ENCODE measurements around the gene KLK14. TPM values are rescaled to one million over a fixed set of nuclear protein-coding genes. Genes with fewer than 3 reads are reported as not detected.

The KLK14 gene
- total RNA-seq, 1 donor from 2014 or later: not detected

- ATAC-seq (no peak), DNase-seq (no peak)
- intact Hi-C loops (cut with DNase I): no loop called here
- TF ChIP-seq CTCF (IDR thresholded peaks at IDR 0.05): no peak
- H3K27me3 ChIP-seq: peaks cover 30% of the 10 kb centered on the region
- no peak overlapping the region for H3K4me3 ChIP-seq
- no peaks in the 10 kb centered on the region for H3K9me3 ChIP-seq
- no peaks in the 10 kb centered on the region for H3K36me3 ChIP-seq
- no peak overlapping the region for H3K27ac ChIP-seq
- H3K4me1 ChIP-seq: no peaks in the 10 kb centered on the region
Measured at GRCh38 chr19:51059715-51060114, 23.0 kb downstream of the KLK14 start.

GRCh38 chr19:51055866-51056265 is 26.8 kb downstream of the KLK14 start:
- no peak for TF ChIP-seq CTCF (IDR thresholded peaks at IDR 0.05)
- no peaks in the 10 kb centered on the region for H3K36me3 ChIP-seq
- no peaks in the 10 kb centered on the region for H3K9me3 ChIP-seq
- intact Hi-C loops (cut with DNase I): no loop called here
- ATAC-seq (no peak), DNase-seq (no peak)
- H3K4me1 ChIP-seq: no peaks in the 10 kb centered on the region
- H3K27me3 ChIP-seq: peaks cover 19% of the 10 kb centered on the region
- no peak overlapping the region for H3K27ac ChIP-seq
- no peak overlapping the region for H3K4me3 ChIP-seq

- no peak overlapping the region for H3K27ac ChIP-seq
- H3K36me3 ChIP-seq: no peaks in the 10 kb centered on the region
- no peak for TF ChIP-seq CTCF (IDR thresholded peaks at IDR 0.05)
- H3K4me1 ChIP-seq: no peaks in the 10 kb centered on the region
- ATAC-seq (no peak), DNase-seq (no peak)
- H3K4me3 ChIP-seq: no peak overlapping the region
- peaks cover 11% of the 10 kb centered on the region for H3K27me3 ChIP-seq
- intact Hi-C loops (cut with DNase I): no loop called here
- no peaks in the 10 kb centered on the region for H3K9me3 ChIP-seq
Measured at GRCh38 chr19:51047031-51047335, 35.7 kb downstream of the KLK14 start.

- Histone ChIP-seq H3K27ac (no peak overlapping the region), H3K4me3 (no peak overlapping the region), H3K36me3 (no peaks in the 10 kb centered on the region), H3K4me1 (no peaks in the 10 kb centered on the region), H3K27me3 (peaks cover 11% of the 10 kb centered on the region), H3K9me3 (no peaks in the 10 kb centered on the region)
- intact Hi-C loops (cut with DNase I): no loop called here
- no peak for TF ChIP-seq CTCF (IDR thresholded peaks at IDR 0.05)
- ATAC-seq: no peak
- DNase-seq: no peak
Measured at GRCh38 chr19:51044327-51044726, 38.4 kb downstream of the KLK14 start.

- Histone ChIP-seq H3K4me1 (no peaks in the 10 kb centered on the region), H3K27ac (no peak overlapping the region), H3K27me3 (peaks cover 11% of the 10 kb centered on the region), H3K9me3 (no peaks in the 10 kb centered on the region), H3K4me3 (no peak overlapping the region), H3K36me3 (no peaks in the 10 kb centered on the region)
- intact Hi-C loops (cut with DNase I): no loop called here
- TF ChIP-seq CTCF (IDR thresholded peaks at IDR 0.05): no peak
- DNase-seq: no peak
- ATAC-seq: no peak
Measured at GRCh38 chr19:51043497-51043896, 39.2 kb downstream of the KLK14 start.

- H3K9me3 ChIP-seq: no peaks in the 10 kb centered on the region
- intact Hi-C loops (cut with DNase I): no loop called here
- no peaks in the 10 kb centered on the region for H3K4me1 ChIP-seq
- H3K27me3 ChIP-seq: peaks cover 6% of the 10 kb centered on the region
- DNase-seq (no peak), ATAC-seq (no peak)
- H3K27ac ChIP-seq: no peak overlapping the region
- no peaks in the 10 kb centered on the region for H3K36me3 ChIP-seq
- TF ChIP-seq CTCF (IDR thresholded peaks at IDR 0.05): no peak
- no peak overlapping the region for H3K4me3 ChIP-seq
Measured at GRCh38 chr19:51040151-51040550, 42.5 kb downstream of the KLK14 start.
